Measurements from ENCODE around the gene SUB1. TPM values are rescaled to one million over a fixed set of nuclear protein-coding genes. Genes with fewer than 3 reads are reported as not detected.

Gene SUB1
- total and polyA plus RNA-seq, 2 donors (not counting 1 experiment from before 2014, with no cell fraction given): 88.0 to 358 TPM

DNA sequence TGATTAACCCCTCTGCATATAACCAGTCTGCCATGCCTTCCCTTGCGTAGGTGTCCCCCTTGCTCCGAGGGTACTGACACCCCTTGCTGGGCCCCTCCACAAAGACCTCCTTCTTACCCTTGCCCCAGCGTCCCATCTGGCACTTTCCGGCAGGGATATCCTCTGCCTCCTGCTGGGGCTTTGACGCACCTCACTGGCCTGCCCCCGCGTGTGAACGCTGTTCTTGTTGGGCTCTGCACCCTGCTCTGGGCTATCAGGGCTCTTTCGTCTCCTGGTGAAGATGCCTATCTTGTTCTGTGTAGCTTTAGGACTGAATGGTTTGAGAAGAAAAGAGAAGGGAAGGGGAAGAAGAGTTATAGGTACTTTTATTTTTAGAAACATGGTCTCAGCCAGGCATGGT, 53.0 kb downstream of the SUB1 start:
- DNase-seq (ENCODE audit: low read depth in 2 of 2): no peak
- H3K27me3 ChIP-seq (ENCODE audit: control insufficient read depth, insufficient read depth, low read length): no peaks in the 10 kb centered on the region
- H3K4me2 ChIP-seq (ENCODE audit: extremely low read depth, insufficient read depth, low read length): no peak overlapping the region
- TF ChIP-seq CTCF (conservative IDR thresholded peaks at IDR 0.05 in 1 of 2, IDR thresholded peaks at IDR 0.05 in 1 of 2; ENCODE audit: low read depth in 1 of 2, low read length in 2 of 2): no peak
- TF ChIP-seq EZH2 (IDR thresholded peaks at IDR 0.05; ENCODE audit: low read length, missing control alignments): no peak
- H3K27ac ChIP-seq (ENCODE audit: insufficient read depth, low read length): no peak overlapping the region
- H3K4me1 ChIP-seq (ENCODE audit: control insufficient read depth, extremely low read depth, insufficient read depth, low read length): no peaks in the 10 kb centered on the region
- H3K4me3 ChIP-seq (replicated peaks in 1 of 4; ENCODE audit: control extremely low read depth in 1 of 4, insufficient read depth in 1 of 4, low read depth in 3 of 4, low read length in 4 of 4): no peak overlapping the region
- no peaks in the 10 kb centered on the region for H4K20me1 ChIP-seq (ENCODE audit: control insufficient read depth, extremely low read depth, insufficient read depth, low read length)
- H3K9ac ChIP-seq (ENCODE audit: insufficient read depth, low read length): no peak overlapping the region
- H3K79me2 ChIP-seq (ENCODE audit: control insufficient read depth, insufficient read depth, low read length): no peaks in the 10 kb centered on the region
- H3K9me3 ChIP-seq (ENCODE audit: control insufficient read depth, insufficient read depth, low read depth, low read length): no peaks in the 10 kb centered on the region
- H2AFZ ChIP-seq (ENCODE audit: low read length): no peak overlapping the region
- H3K36me3 ChIP-seq (ENCODE audit: control insufficient read depth, insufficient read depth, low read length): no peaks in the 10 kb centered on the region

GRCh38 chr5:32639943-32640342, 54.6 kb downstream of the SUB1 start:
- no peaks in the 10 kb centered on the region for H3K4me1 ChIP-seq (ENCODE audit: control insufficient read depth, extremely low read depth, insufficient read depth, low read length)
- no peak overlapping the region for H3K4me2 ChIP-seq (ENCODE audit: extremely low read depth, insufficient read depth, low read length)
- no peak overlapping the region for H3K4me3 ChIP-seq (replicated peaks in 1 of 4; ENCODE audit: control extremely low read depth in 1 of 4, insufficient read depth in 1 of 4, low read depth in 3 of 4, low read length in 4 of 4)
- H3K79me2 ChIP-seq (ENCODE audit: control insufficient read depth, insufficient read depth, low read length): no peaks in the 10 kb centered on the region
- no peaks in the 10 kb centered on the region for H3K36me3 ChIP-seq (ENCODE audit: control insufficient read depth, insufficient read depth, low read length)
- peak in 1 of 2 donors; percentile 46 for DNase-seq (ENCODE audit: low read depth in 2 of 2)
- no peak overlapping the region for H2AFZ ChIP-seq (ENCODE audit: low read length)
- no peak overlapping the region for H3K27ac ChIP-seq (ENCODE audit: insufficient read depth, low read length)
- H4K20me1 ChIP-seq (ENCODE audit: control insufficient read depth, extremely low read depth, insufficient read depth, low read length): no peaks in the 10 kb centered on the region
- H3K9ac ChIP-seq (ENCODE audit: insufficient read depth, low read length): no peak overlapping the region
- no peaks in the 10 kb centered on the region for H3K27me3 ChIP-seq (ENCODE audit: control insufficient read depth, insufficient read depth, low read length)
- H3K9me3 ChIP-seq (ENCODE audit: control insufficient read depth, insufficient read depth, low read depth, low read length): no peaks in the 10 kb centered on the region
- no peak for TF ChIP-seq EZH2 (IDR thresholded peaks at IDR 0.05; ENCODE audit: low read length, missing control alignments)
- TF ChIP-seq CTCF (conservative IDR thresholded peaks at IDR 0.05 in 1 of 2, IDR thresholded peaks at IDR 0.05 in 1 of 2; ENCODE audit: low read depth in 1 of 2, low read length in 2 of 2): no peak

DNA sequence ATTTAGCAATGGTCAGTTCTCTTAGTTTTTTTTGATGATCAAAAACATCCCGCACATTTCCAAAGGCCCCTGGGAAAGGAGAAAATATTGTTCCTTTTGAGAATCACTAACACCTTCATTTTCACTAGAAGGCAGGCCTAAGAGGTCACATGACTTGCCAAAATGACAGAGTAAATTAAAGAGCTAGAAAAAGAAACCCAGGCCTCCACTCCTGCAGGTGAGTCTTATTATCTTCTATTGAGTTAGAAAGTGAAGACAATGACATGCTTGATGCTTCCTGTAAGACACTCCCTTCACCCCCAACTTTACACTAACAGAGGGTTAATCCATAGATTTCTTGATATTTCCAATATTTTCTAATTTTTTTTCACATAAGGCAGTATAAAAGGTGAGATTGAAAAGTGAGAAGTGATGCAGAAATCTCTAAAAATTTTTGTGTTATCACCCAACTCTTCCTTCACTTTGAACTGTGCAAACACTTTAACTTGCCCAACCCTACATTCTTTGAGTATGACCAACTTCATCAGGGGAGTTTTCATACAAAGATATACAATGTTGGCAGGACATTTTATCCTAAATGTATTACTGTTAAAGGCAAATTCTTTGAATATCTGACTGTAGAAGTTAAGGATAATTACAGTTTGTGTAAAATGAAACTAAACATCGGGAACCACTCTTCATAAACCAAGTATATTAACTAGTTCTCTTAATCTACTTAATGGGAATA, 57.1 kb downstream of the SUB1 start:
- H3K27ac ChIP-seq (ENCODE audit: insufficient read depth, low read length): no peak overlapping the region
- no peaks in the 10 kb centered on the region for H3K27me3 ChIP-seq (ENCODE audit: control insufficient read depth, insufficient read depth, low read length)

More for the DNA sequence above, 57.1 kb downstream of the SUB1 start:
- Histone ChIP-seq H3K4me2 (ENCODE audit: extremely low read depth, insufficient read depth, low read length) (peak overlapping the region; percentile 40), H3K79me2 (ENCODE audit: control insufficient read depth, insufficient read depth, low read length) (no peaks in the 10 kb centered on the region), H3K9me3 (ENCODE audit: control insufficient read depth, insufficient read depth, low read depth, low read length) (no peaks in the 10 kb centered on the region), H3K4me3 (replicated peaks in 1 of 4; ENCODE audit: control extremely low read depth in 1 of 4, insufficient read depth in 1 of 4, low read depth in 3 of 4, low read length in 4 of 4) (no peak overlapping the region), H3K9ac (ENCODE audit: insufficient read depth, low read length) (no peak overlapping the region), H3K36me3 (ENCODE audit: control insufficient read depth, insufficient read depth, low read length) (no peaks in the 10 kb centered on the region), H3K4me1 (ENCODE audit: control insufficient read depth, extremely low read depth, insufficient read depth, low read length) (no peaks in the 10 kb centered on the region), H2AFZ (ENCODE audit: low read length) (no peak overlapping the region), H4K20me1 (ENCODE audit: control insufficient read depth, extremely low read depth, insufficient read depth, low read length) (no peaks in the 10 kb centered on the region)
- DNase-seq (ENCODE audit: low read depth in 2 of 2): peak; percentile 14 to 59
- no peak for TF ChIP-seq EZH2 (IDR thresholded peaks at IDR 0.05; ENCODE audit: low read length, missing control alignments)
- TF ChIP-seq CTCF (conservative IDR thresholded peaks at IDR 0.05 in 1 of 2, IDR thresholded peaks at IDR 0.05 in 1 of 2; ENCODE audit: low read depth in 1 of 2, low read length in 2 of 2): no peak

Measured in fibroblast of lung (primary cell).